Neural cell (in vitro differentiated cells): Measurements from ENCODE around the gene USP10. TPM values are rescaled to one million over a fixed set of nuclear protein-coding genes. Genes with fewer than 3 reads are reported as not detected.

ENCODE experiments used
- H2AFZ ChIP-seq: fragments of 200-600, 300-800 bp; sonication (generic), shearing (Covaris generic); 2 replicates; pipeline ENCODE4 v1.6.0; 2014; ENCODE audit warnings: low read depth, mild to moderate bottlenecking, antibody characterized with exemption, low read length, moderate library complexity
- H3F3A ChIP-seq: fragments of 200-600 bp; shearing (Covaris generic); 2 replicates; pipeline ENCODE4 v1.6.1; 2016; ENCODE audit warnings: mild to moderate bottlenecking, moderate library complexity, mixed read lengths, antibody characterized with exemption, low read length; ENCODE audit not compliant: insufficient read depth, poor library complexity, severe bottlenecking
- H3K27ac ChIP-seq: fragments of 200-600, 300-800 bp; sonication (generic), shearing (Covaris generic); 2 replicates; pipeline ENCODE4 v1.5.1; 2014; ENCODE audit warnings: mild to moderate bottlenecking, low read length, moderate library complexity
- H3K27me3 ChIP-seq: fragments of 300-800, 200-600 bp; sonication (generic), shearing (Covaris generic); 2 replicates; pipeline ENCODE4 v1.6.0; 2014; ENCODE audit warnings: mild to moderate bottlenecking, low read depth, low read length, moderate library complexity; ENCODE audit not compliant: insufficient read depth
- H3K36me3 ChIP-seq: fragments of 300-800, 200-600 bp; sonication (generic), shearing (Covaris generic); 2 replicates; pipeline ENCODE4 v1.5.1; 2014; ENCODE audit warnings: mild to moderate bottlenecking, antibody characterized with exemption, low read length, moderate library complexity; ENCODE audit not compliant: insufficient read depth
- H3K4me2 ChIP-seq: fragments of 300-800, 200-600 bp; sonication (generic), shearing (Covaris generic); 2 replicates; pipeline ENCODE4 v1.6.0; 2014; ENCODE audit warnings: mild to moderate bottlenecking, low read length
- H3K4me3 ChIP-seq: fragments of 300-800, 200-600 bp; sonication (generic), shearing (Covaris generic); 2 replicates; pipeline ENCODE4 v1.5.1; 2014; ENCODE audit warnings: mild to moderate bottlenecking, low read length, moderate library complexity
- H3K79me2 ChIP-seq: fragments of 200-600 bp; shearing (Covaris generic); replicated peaks from 2 replicates; pipeline ENCODE4 v1.6.0; 2014; ENCODE audit warnings: mild to moderate bottlenecking, low read length, moderate library complexity; ENCODE audit not compliant: insufficient read depth
- H3K9ac ChIP-seq: fragments of 300-800, 200-600 bp; sonication (generic), shearing (Covaris generic); 2 replicates; pipeline ENCODE4 v1.6.1; 2016; ENCODE audit warnings: mild to moderate bottlenecking, low read length, mixed read lengths
- H3K9me2 ChIP-seq: fragments of 200-600 bp; shearing (Covaris generic); 2 replicates; pipeline ENCODE4 v1.6.1; 2016; ENCODE audit warnings: mild to moderate bottlenecking, low read length, mixed read lengths; ENCODE audit not compliant: insufficient read depth
- H3K9me3 ChIP-seq: fragments of 200-600, 300-800 bp; sonication (generic), shearing (Covaris generic); 2 replicates; pipeline ENCODE4 v1.6.1; 2016; ENCODE audit warnings: mild to moderate bottlenecking, mixed run types, low read length, moderate library complexity, mixed read lengths
- H4K20me1 ChIP-seq: fragments of 200-600 bp; shearing (Covaris generic); 2 replicates; pipeline ENCODE4 v1.6.1; 2016; ENCODE audit warnings: mild to moderate bottlenecking, mixed run types; ENCODE audit not compliant: insufficient read depth
- CTCF ChIP-seq: fragments of 450-650 bp; IDR thresholded peaks from 2 replicates; pipeline ENCODE4 v1.5.1; 2014; ENCODE audit warnings: antibody characterized with exemption, mild to moderate bottlenecking, moderate library complexity; ENCODE audit not compliant: poor library complexity, severe bottlenecking
- EP300 ChIP-seq: fragments of 450-650 bp; conservative IDR thresholded peaks from 2 replicates; pipeline ENCODE4 v1.6.1; 2014; ENCODE audit warnings: antibody characterized with exemption, mild to moderate bottlenecking, moderate library complexity; ENCODE audit not compliant: poor library complexity, severe bottlenecking
- EZH2 ChIP-seq: fragments of 200-600, 300-800 bp; shearing (Covaris generic), sonication (generic); IDR thresholded peaks from 2 replicates; pipeline ENCODE4 v1.6.1; 2014; ENCODE audit warnings: antibody characterized with exemption, low read length, borderline replicate concordance, mild to moderate bottlenecking; ENCODE audit not compliant: insufficient read depth, poor library complexity, severe bottlenecking
- MXI1 ChIP-seq: fragments of 450-650 bp; conservative IDR thresholded peaks from 2 replicates; pipeline ENCODE4 v1.6.1; 2014; ENCODE audit warnings: antibody characterized with exemption, mild to moderate bottlenecking; ENCODE audit not compliant: poor library complexity, severe bottlenecking
- POLR2AphosphoS5 ChIP-seq: IDR thresholded peaks from 2 replicates; pipeline ENCODE4 v1.6.1; 2012
- RAD21 ChIP-seq: fragments of 450-650 bp; conservative IDR thresholded peaks from 2 replicates; pipeline ENCODE4 v1.6.1; 2014; ENCODE audit warnings: antibody characterized with exemption, mild to moderate bottlenecking, moderate library complexity
- REST ChIP-seq: IDR thresholded peaks from 2 replicates; pipeline ENCODE4 v1.6.1; 2012; ENCODE audit warnings: borderline replicate concordance
- SMC3 ChIP-seq: fragments of 450-650 bp; conservative IDR thresholded peaks from 2 replicates; pipeline ENCODE4 v1.6.1; 2014; ENCODE audit warnings: antibody characterized with exemption, mild to moderate bottlenecking, moderate library complexity; ENCODE audit not compliant: poor library complexity
- TAF1 ChIP-seq: IDR thresholded peaks from 2 replicates; pipeline ENCODE4 v1.6.1; 2012; ENCODE audit warnings: low read depth
- polyA plus RNA-seq: library from polyadenylated mRNA; depleted of rRNA; stranded (reverse); fragments of >200 nt; gene quantifications from 2 replicates; pipeline ENCODE4 v1.2.3, GENCODE V29; 2014

The USP10 gene
- polyA plus RNA-seq, 1 donor from 2014 or later: 48.9 TPM

DNA sequence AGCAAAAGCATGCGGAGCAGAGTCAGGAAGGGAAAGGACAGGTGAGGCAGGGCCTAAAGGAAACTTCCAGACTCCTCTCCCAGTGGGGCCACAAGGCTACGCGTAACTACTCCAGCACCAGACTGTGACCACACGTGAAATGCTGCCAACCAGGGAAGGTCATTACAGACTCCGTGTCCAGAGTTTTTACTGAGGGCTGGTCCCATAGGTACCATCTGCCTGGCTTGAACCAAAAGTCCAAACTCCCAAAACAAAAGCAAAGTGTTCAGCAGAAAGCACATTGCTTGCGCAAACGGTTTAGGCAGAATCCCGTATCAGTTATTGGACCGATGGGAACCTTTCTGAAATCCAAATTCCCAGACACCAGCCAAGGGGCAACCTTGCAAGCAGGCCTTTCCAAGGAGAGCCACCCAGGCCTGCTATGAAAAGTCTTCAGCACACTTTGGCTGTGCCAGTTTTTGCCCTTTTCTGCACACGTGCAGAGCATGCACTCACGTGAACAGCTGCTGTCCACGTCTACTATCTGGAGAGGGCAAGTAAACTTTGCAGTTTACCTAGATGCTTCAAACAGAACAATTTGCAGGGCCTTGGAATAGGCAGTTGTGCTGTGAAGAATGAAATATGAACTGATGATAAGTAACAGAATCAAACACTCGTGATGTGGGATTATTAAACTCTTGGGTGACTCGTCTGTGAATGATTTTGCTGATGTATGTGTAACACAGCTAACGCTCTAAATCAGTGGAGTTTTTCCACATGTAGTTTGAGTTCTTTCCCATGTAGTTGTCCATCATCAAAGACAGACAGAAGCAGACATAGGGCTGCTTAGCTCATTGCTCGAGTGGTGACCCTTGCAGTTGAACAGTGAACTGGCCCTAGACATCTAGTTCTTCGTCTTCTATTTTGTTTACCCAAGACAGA is 61.9 kb downstream of the USP10 start:
- H3K36me3 ChIP-seq: no peaks in the 10 kb centered on the region

More for the DNA sequence above, 61.9 kb downstream of the USP10 start:
- H3K9me3 ChIP-seq: no peaks in the 10 kb centered on the region
- H3K9ac ChIP-seq: no peak overlapping the region
- H4K20me1 ChIP-seq: no peaks in the 10 kb centered on the region
- no peak overlapping the region for H3K27ac ChIP-seq
- no peaks in the 10 kb centered on the region for H3F3A ChIP-seq
- no peak overlapping the region for H2AFZ ChIP-seq
- no peak for TF ChIP-seq MXI1
- TF ChIP-seq EP300: no peak
- no peak for TF ChIP-seq CTCF
- TF ChIP-seq TAF1: no peak
- no peak for TF ChIP-seq SMC3
- TF ChIP-seq POLR2AphosphoS5: no peak
- no peak for TF ChIP-seq EZH2
- TF ChIP-seq RAD21: no peak
- TF ChIP-seq REST: no peak
- no peaks in the 10 kb centered on the region for H3K9me2 ChIP-seq
- H3K27me3 ChIP-seq: no peaks in the 10 kb centered on the region
- no peak overlapping the region for H3K4me3 ChIP-seq
- no peak overlapping the region for H3K4me2 ChIP-seq
- peaks cover 7% of the 10 kb centered on the region for H3K79me2 ChIP-seq
